T-helper 1 cell treated with Interleukin-12 subunit alpha and Interleukin-12 subunit beta and Interleukin-4 antibody, amounts not matched to agents 30 μg/mL and 1 μg/mL, for 36 hours (primary cell): ENCODE results near the gene LRRC32.

Experiments
- H3K27ac Mint-ChIP-seq: one replicate; pipeline ENCODE4 v1.8.0; 2021; ENCODE audit warnings: mild to moderate bottlenecking, mixed read lengths
- H3K27me3 Mint-ChIP-seq: one replicate; pipeline ENCODE4 v1.8.0; 2021; ENCODE audit warnings: low read depth, mixed read lengths
- H3K36me3 Mint-ChIP-seq: one replicate; pipeline ENCODE4 v1.8.0; 2021; ENCODE audit warnings: low read depth, mixed read lengths
- H3K4me1 Mint-ChIP-seq: one replicate; pipeline ENCODE4 v1.8.0; 2021; ENCODE audit warnings: low read depth, mixed read lengths
- H3K4me3 Mint-ChIP-seq: one replicate; pipeline ENCODE4 v1.8.0; 2021; ENCODE audit warnings: mild to moderate bottlenecking, moderate library complexity, mixed read lengths
- H3K9me3 Mint-ChIP-seq: one replicate; pipeline ENCODE4 v1.8.0; 2021; ENCODE audit warnings: mixed read lengths

Gene LRRC32

GRCh38 chr11:76670485-76671236 is at the start of gene LRRC32:
LRRC32 (minus strand) TSS chr11:76670747; CDS start chr11:76665954, 4,793 bp downstream.
- Mint-ChIP-seq H3K9me3 (no peaks in the 10 kb centered on the region), H3K36me3 (peaks cover 2% of the 10 kb centered on the region), H3K4me3 (peak within 1 kb of the TSS; percentile 79), H3K4me1 (peaks cover 19% of the 10 kb centered on the region), H3K27ac (no peak within 1 kb of the TSS), H3K27me3 (peaks cover 38% of the 10 kb centered on the region)

- Mint-ChIP-seq H3K27me3 (peaks cover 23% of the 10 kb centered on the region), H3K27ac (no peak overlapping the region), H3K4me3 (no peak overlapping the region), H3K36me3 (no peaks in the 10 kb centered on the region), H3K4me1 (peaks cover 4% of the 10 kb centered on the region), H3K9me3 (no peaks in the 10 kb centered on the region)
These were observed 49.1 kb upstream of the LRRC32 start for GRCh38 chr11:76719686-76720085.

- peaks cover 21% of the 10 kb centered on the region for H3K27me3 Mint-ChIP-seq
- no peaks in the 10 kb centered on the region for H3K9me3 Mint-ChIP-seq
- H3K4me3 Mint-ChIP-seq, result no peak overlapping the region
- H3K4me1 Mint-ChIP-seq, result peaks cover 4% of the 10 kb centered on the region
- H3K27ac Mint-ChIP-seq, result no peak overlapping the region
- no peaks in the 10 kb centered on the region for H3K36me3 Mint-ChIP-seq
These were observed 48.7 kb upstream of the LRRC32 start for GRCh38 chr11:76719281-76719680.

GRCh38 chr11:76717816-76718215 is 47.3 kb upstream of the LRRC32 start:
- Mint-ChIP-seq H3K4me1 (peaks cover 4% of the 10 kb centered on the region), H3K9me3 (no peaks in the 10 kb centered on the region), H3K4me3 (no peak overlapping the region), H3K27me3 (peaks cover 12% of the 10 kb centered on the region), H3K27ac (no peak overlapping the region), H3K36me3 (no peaks in the 10 kb centered on the region)

GRCh38 chr11:76717369-76717768 is 46.8 kb upstream of the LRRC32 start:
- Mint-ChIP-seq H3K4me3 (no peak overlapping the region), H3K27ac (no peak overlapping the region), H3K27me3 (peaks cover 7% of the 10 kb centered on the region), H3K36me3 (no peaks in the 10 kb centered on the region), H3K4me1 (peaks cover 4% of the 10 kb centered on the region), H3K9me3 (no peaks in the 10 kb centered on the region)

- H3K4me1 Mint-ChIP-seq, result no peaks in the 10 kb centered on the region
- H3K9me3 Mint-ChIP-seq, result no peaks in the 10 kb centered on the region
- H3K36me3 Mint-ChIP-seq, result no peaks in the 10 kb centered on the region
- no peak overlapping the region for H3K4me3 Mint-ChIP-seq
- no peak overlapping the region for H3K27ac Mint-ChIP-seq
- H3K27me3 Mint-ChIP-seq, result no peaks in the 10 kb centered on the region
These were observed 45.7 kb upstream of the LRRC32 start for GRCh38 chr11:76716268-76716667.

- Mint-ChIP-seq H3K9me3 (no peaks in the 10 kb centered on the region), H3K4me1 (no peaks in the 10 kb centered on the region), H3K27me3 (no peaks in the 10 kb centered on the region), H3K36me3 (no peaks in the 10 kb centered on the region), H3K27ac (no peak overlapping the region), H3K4me3 (no peak overlapping the region)
These were observed 43.9 kb upstream of the LRRC32 start for GRCh38 chr11:76714493-76714892.

- H3K4me1 Mint-ChIP-seq, result no peaks in the 10 kb centered on the region
- no peak overlapping the region for H3K27ac Mint-ChIP-seq
- H3K9me3 Mint-ChIP-seq, result no peaks in the 10 kb centered on the region
- H3K27me3 Mint-ChIP-seq, result no peaks in the 10 kb centered on the region
- H3K36me3 Mint-ChIP-seq, result no peaks in the 10 kb centered on the region
- H3K4me3 Mint-ChIP-seq, result no peak overlapping the region
These were observed 43.0 kb upstream of the LRRC32 start for GRCh38 chr11:76713499-76713898.

- Mint-ChIP-seq H3K4me1 (no peaks in the 10 kb centered on the region), H3K27me3 (peaks cover 3% of the 10 kb centered on the region), H3K9me3 (no peaks in the 10 kb centered on the region), H3K27ac (no peak overlapping the region), H3K36me3 (no peaks in the 10 kb centered on the region), H3K4me3 (no peak overlapping the region)
These were observed 41.6 kb upstream of the LRRC32 start for GRCh38 chr11:76712125-76712524.

GRCh38 chr11:76709756-76710155 is 39.2 kb upstream of the LRRC32 start:
- Mint-ChIP-seq H3K27me3 (peaks cover 3% of the 10 kb centered on the region), H3K9me3 (no peaks in the 10 kb centered on the region), H3K4me1 (no peaks in the 10 kb centered on the region), H3K27ac (no peak overlapping the region), H3K4me3 (no peak overlapping the region), H3K36me3 (no peaks in the 10 kb centered on the region)

GRCh38 chr11:76708972-76709660 is 38.6 kb upstream of the LRRC32 start:
- H3K36me3 Mint-ChIP-seq, result no peaks in the 10 kb centered on the region
- H3K9me3 Mint-ChIP-seq, result no peaks in the 10 kb centered on the region
- H3K27me3 Mint-ChIP-seq, result peaks cover 10% of the 10 kb centered on the region
- H3K27ac Mint-ChIP-seq, result no peak overlapping the region
- H3K4me3 Mint-ChIP-seq, result no peak overlapping the region
- no peaks in the 10 kb centered on the region for H3K4me1 Mint-ChIP-seq

GRCh38 chr11:76707293-76707825 is 36.8 kb upstream of the LRRC32 start:
- peaks cover 16% of the 10 kb centered on the region for H3K27me3 Mint-ChIP-seq

GRCh38 chr11:76706667-76707066 is 36.1 kb upstream of the LRRC32 start:
- peaks cover 16% of the 10 kb centered on the region for H3K27me3 Mint-ChIP-seq
- H3K27ac Mint-ChIP-seq, result no peak overlapping the region
- no peaks in the 10 kb centered on the region for H3K9me3 Mint-ChIP-seq
- H3K36me3 Mint-ChIP-seq, result no peaks in the 10 kb centered on the region
- H3K4me1 Mint-ChIP-seq, result no peaks in the 10 kb centered on the region
- no peak overlapping the region for H3K4me3 Mint-ChIP-seq

More at GRCh38 chr11:76707293-76707825, 36.8 kb upstream of the LRRC32 start:
- no peaks in the 10 kb centered on the region for H3K9me3 Mint-ChIP-seq
- no peak overlapping the region for H3K4me3 Mint-ChIP-seq
- no peaks in the 10 kb centered on the region for H3K4me1 Mint-ChIP-seq
- H3K27ac Mint-ChIP-seq, result no peak overlapping the region
- H3K36me3 Mint-ChIP-seq, result no peaks in the 10 kb centered on the region

GRCh38 chr11:76705826-76706225 is 35.3 kb upstream of the LRRC32 start:
- Mint-ChIP-seq H3K4me1 (no peaks in the 10 kb centered on the region), H3K27ac (no peak overlapping the region), H3K36me3 (no peaks in the 10 kb centered on the region), H3K27me3 (peaks cover 16% of the 10 kb centered on the region), H3K4me3 (no peak overlapping the region), H3K9me3 (no peaks in the 10 kb centered on the region)
